Measurements from ENCODE around the gene LIPC. TPM values are rescaled to one million over a fixed set of nuclear protein-coding genes. Genes with fewer than 3 reads are reported as not detected.

Gene LIPC
- total RNA-seq, 2 donors from 2014 or later: 0.69 to 1.5 TPM

DNA sequence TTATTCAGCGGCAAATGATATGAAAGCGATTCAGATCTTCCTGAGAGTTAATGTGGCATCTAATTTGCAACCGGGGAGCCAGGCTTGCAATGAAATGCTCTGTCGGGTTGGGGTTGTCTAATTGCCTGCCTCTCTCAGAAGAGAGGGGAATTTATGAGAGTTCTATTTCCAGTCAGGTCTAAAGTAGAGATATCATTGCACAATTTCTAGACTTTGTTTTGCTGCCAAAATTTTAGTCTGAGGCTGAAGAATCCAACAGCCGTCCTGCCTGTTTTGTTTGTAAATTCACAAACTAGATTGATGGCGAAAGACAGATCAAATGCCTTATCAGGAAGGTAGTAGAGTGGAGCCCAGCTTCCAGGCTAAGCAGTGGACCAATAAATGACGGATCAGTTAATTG is 610 bp downstream of the LIPC start:
- Mint-ChIP-seq H3K9me3 (no peaks in the 10 kb centered on the region), H3K27ac (no peak overlapping the region), H3K36me3 (no peaks in the 10 kb centered on the region), H3K4me3 (no peak overlapping the region), H3K27me3 (no peaks in the 10 kb centered on the region), H3K4me1 (ENCODE audit: low read depth in 2 of 2) (no peaks in the 10 kb centered on the region)
- no peak for DNase-seq (ENCODE audit: low spot score)
- ATAC-seq: no peak

GRCh38 chr15:58433597-58434333 is 2.0 kb downstream of the LIPC start:
- Mint-ChIP-seq H3K4me1 (ENCODE audit: low read depth in 2 of 2) (peaks cover 0 to under 1% of the 10 kb centered on the region in 2 donors), H3K27ac (no peak overlapping the region), H3K27me3 (no peaks in the 10 kb centered on the region), H3K9me3 (no peaks in the 10 kb centered on the region), H3K4me3 (no peak overlapping the region), H3K36me3 (no peaks in the 10 kb centered on the region)
- no peak for DNase-seq (ENCODE audit: low spot score)
- no peak for ATAC-seq

- Mint-ChIP-seq H3K27ac (no peak overlapping the region), H3K4me1 (ENCODE audit: low read depth in 2 of 2) (peaks cover 0 to 4% of the 10 kb centered on the region in 2 donors), H3K27me3 (no peaks in the 10 kb centered on the region), H3K4me3 (no peak overlapping the region), H3K9me3 (no peaks in the 10 kb centered on the region), H3K36me3 (no peaks in the 10 kb centered on the region)
- no peak for ATAC-seq
- no peak for DNase-seq (ENCODE audit: low spot score)
Observed at GRCh38 chr15:58434334-58434875, 2.6 kb downstream of the LIPC start.

DNA sequence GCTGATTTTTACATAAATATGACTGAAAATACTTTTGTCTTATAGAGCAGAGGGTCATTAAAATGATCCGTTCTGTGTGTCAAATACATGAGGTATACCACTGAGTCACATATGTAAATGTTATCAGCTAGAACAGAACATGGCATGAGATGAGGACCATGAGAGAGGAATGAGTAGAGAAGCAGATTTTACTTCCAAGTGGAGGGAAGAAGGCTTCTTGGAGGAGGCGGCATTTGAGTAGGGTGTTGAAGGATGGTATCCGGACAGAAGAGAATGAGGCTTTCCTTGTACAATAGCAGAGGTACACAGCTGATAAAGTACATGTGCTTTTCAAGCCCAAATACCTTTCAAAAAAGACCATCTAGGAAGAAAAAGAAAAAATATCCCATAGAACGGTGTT is 4.8 kb downstream of the LIPC start:
- no peaks in the 10 kb centered on the region for H3K9me3 Mint-ChIP-seq

GRCh38 chr15:58437531-58438105 is 5.8 kb downstream of the LIPC start:
- ATAC-seq: no peak
- no peaks in the 10 kb centered on the region for H3K36me3 Mint-ChIP-seq
- H3K4me3 Mint-ChIP-seq: no peak overlapping the region
- peaks cover 6 to 10% of the 10 kb centered on the region in 2 donors for H3K4me1 Mint-ChIP-seq (ENCODE audit: low read depth in 2 of 2)
- no peaks in the 10 kb centered on the region for H3K9me3 Mint-ChIP-seq
- peak overlapping the region in 1 of 2 donors; percentile 29 for H3K27ac Mint-ChIP-seq
- DNase-seq (ENCODE audit: low spot score): no peak
- no peaks in the 10 kb centered on the region for H3K27me3 Mint-ChIP-seq

More for the DNA sequence above, 4.8 kb downstream of the LIPC start:
- no peaks in the 10 kb centered on the region for H3K27me3 Mint-ChIP-seq
- DNase-seq (ENCODE audit: low spot score) (no peak), ATAC-seq (no peak)
- H3K36me3 Mint-ChIP-seq: no peaks in the 10 kb centered on the region
- no peak overlapping the region for H3K4me3 Mint-ChIP-seq
- H3K4me1 Mint-ChIP-seq (ENCODE audit: low read depth in 2 of 2): peaks cover 6 to 10% of the 10 kb centered on the region in 2 donors
- no peak overlapping the region for H3K27ac Mint-ChIP-seq

- ATAC-seq (no peak), DNase-seq (ENCODE audit: low spot score) (no peak)
- peaks cover 6 to 10% of the 10 kb centered on the region in 2 donors for H3K4me1 Mint-ChIP-seq (ENCODE audit: low read depth in 2 of 2)
- no peaks in the 10 kb centered on the region for H3K27me3 Mint-ChIP-seq
- H3K27ac Mint-ChIP-seq: no peak overlapping the region
- H3K4me3 Mint-ChIP-seq: no peak overlapping the region
- no peaks in the 10 kb centered on the region for H3K36me3 Mint-ChIP-seq
- H3K9me3 Mint-ChIP-seq: no peaks in the 10 kb centered on the region
Observed at GRCh38 chr15:58438111-58438510, 6.3 kb downstream of the LIPC start.

DNA sequence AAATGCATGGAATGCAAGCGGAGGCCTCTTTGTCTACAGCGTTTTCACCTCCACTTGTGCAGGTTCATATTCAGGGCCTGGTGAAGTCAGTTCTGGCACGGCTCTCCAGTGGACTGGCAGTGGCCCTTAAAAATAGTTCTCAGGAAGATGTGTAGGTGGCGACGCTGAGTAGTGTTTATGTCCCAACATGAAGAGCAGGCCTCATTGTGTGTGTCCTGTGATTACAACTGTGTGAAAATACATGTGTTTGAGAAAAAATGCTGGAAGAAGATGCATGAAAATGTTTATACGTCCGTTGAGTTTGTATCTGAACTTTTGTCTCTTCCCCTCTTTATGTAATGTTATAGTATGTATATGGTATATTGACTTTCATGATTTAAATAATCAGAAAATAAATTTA is 7.2 kb downstream of the LIPC start:
- peak overlapping the region in 1 of 2 donors; percentile 56 for H3K27ac Mint-ChIP-seq
- peak; percentile 70 to 73 for ATAC-seq

DNA sequence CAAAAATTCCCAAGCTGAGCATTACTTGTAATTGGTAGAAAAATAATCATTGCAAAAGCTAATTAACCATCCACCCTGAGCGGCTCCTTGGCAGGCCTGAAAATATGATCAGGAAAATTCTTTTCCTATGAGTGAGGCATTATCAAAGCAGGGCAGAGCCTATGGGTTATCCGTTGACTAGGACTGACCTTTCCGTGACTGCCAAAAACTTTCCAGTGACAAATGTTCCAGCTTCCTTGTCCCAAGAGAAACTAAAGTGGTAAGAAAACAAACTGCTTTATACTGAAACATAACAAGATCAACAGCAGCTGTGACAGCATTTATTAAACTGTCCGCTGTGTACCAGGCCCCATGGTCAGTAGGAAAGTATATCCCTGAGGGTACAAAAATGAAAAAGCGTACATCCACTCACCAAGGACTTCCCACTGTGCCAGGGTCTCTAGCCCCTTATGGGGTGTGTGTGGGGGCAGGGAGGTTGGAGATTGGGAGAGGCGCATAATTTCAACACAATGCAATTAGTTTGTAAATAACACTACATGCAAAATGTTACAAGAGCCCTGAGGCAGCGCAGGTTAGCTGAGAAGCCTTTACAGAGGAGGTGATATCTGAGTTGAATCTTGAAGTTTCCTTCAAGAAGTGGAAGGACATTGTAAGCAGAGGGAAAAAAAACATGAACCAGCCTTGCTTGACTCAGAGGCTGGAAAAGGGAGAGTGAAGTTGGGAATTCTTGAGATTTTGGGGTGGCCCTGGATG is 8.5 kb downstream of the LIPC start:
- no peaks in the 10 kb centered on the region for H3K36me3 Mint-ChIP-seq
- peak overlapping the region; percentile 6 to 11 for H3K27ac Mint-ChIP-seq
- H3K4me1 Mint-ChIP-seq (ENCODE audit: low read depth in 2 of 2): peaks cover 17 to 21% of the 10 kb centered on the region in 2 donors
- no peaks in the 10 kb centered on the region for H3K9me3 Mint-ChIP-seq
- no peak overlapping the region for H3K4me3 Mint-ChIP-seq
- H3K27me3 Mint-ChIP-seq: no peaks in the 10 kb centered on the region
- DNase-seq (ENCODE audit: low spot score): no peak
- ATAC-seq: no peak

More for the DNA sequence above, 7.2 kb downstream of the LIPC start:
- DNase-seq (ENCODE audit: low spot score): no peak
- H3K4me1 Mint-ChIP-seq (ENCODE audit: low read depth in 2 of 2): peaks cover 12 to 16% of the 10 kb centered on the region in 2 donors
- H3K9me3 Mint-ChIP-seq: no peaks in the 10 kb centered on the region
- H3K27me3 Mint-ChIP-seq: no peaks in the 10 kb centered on the region
- no peak overlapping the region for H3K4me3 Mint-ChIP-seq
- no peaks in the 10 kb centered on the region for H3K36me3 Mint-ChIP-seq

- H3K4me1 Mint-ChIP-seq (ENCODE audit: low read depth in 2 of 2): peaks cover 17 to 21% of the 10 kb centered on the region in 2 donors
- ATAC-seq: no peak
- DNase-seq (ENCODE audit: low spot score): no peak
- H3K27me3 Mint-ChIP-seq: no peaks in the 10 kb centered on the region
- no peaks in the 10 kb centered on the region for H3K9me3 Mint-ChIP-seq
- H3K27ac Mint-ChIP-seq: peak overlapping the region; percentile 6 to 11
- H3K36me3 Mint-ChIP-seq: no peaks in the 10 kb centered on the region
- H3K4me3 Mint-ChIP-seq: no peak overlapping the region
Observed at GRCh38 chr15:58440922-58441321, 9.1 kb downstream of the LIPC start.

- DNase-seq (ENCODE audit: low spot score): no peak
- H3K36me3 Mint-ChIP-seq: no peaks in the 10 kb centered on the region
- no peak overlapping the region for H3K4me3 Mint-ChIP-seq
- ATAC-seq: no peak
- H3K27ac Mint-ChIP-seq: peak overlapping the region in 1 of 2 donors; percentile 11
- peaks cover 17 to 21% of the 10 kb centered on the region in 2 donors for H3K4me1 Mint-ChIP-seq (ENCODE audit: low read depth in 2 of 2)
- H3K27me3 Mint-ChIP-seq: no peaks in the 10 kb centered on the region
- no peaks in the 10 kb centered on the region for H3K9me3 Mint-ChIP-seq
Observed at GRCh38 chr15:58441376-58442070, 9.7 kb downstream of the LIPC start.

DNA sequence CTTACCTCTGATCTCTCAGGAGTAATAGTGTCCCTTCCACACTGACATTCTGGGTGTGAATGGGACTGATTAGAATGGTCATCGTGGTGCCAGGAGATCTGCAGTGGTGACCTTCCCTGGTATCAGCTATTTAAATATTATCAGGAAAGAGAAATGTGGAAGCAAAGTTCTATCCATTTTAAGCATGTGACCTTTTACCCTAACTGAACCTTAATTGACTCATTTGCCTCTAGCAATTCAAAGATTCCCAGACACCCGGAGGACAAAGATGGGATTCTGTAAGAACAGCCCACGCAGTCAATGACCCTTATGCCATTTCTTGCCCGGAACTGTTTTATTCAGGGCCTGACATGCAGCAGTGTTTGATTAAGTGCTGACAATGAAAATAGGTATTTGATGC is 10.3 kb downstream of the LIPC start:
- peaks cover 19 to 23% of the 10 kb centered on the region in 2 donors for H3K4me1 Mint-ChIP-seq (ENCODE audit: low read depth in 2 of 2)
- H3K9me3 Mint-ChIP-seq: no peaks in the 10 kb centered on the region
- DNase-seq (ENCODE audit: low spot score): no peak
- no peaks in the 10 kb centered on the region for H3K27me3 Mint-ChIP-seq
- ATAC-seq: no peak
- H3K4me3 Mint-ChIP-seq: no peak overlapping the region
- no peaks in the 10 kb centered on the region for H3K36me3 Mint-ChIP-seq
- no peak overlapping the region for H3K27ac Mint-ChIP-seq

DNA sequence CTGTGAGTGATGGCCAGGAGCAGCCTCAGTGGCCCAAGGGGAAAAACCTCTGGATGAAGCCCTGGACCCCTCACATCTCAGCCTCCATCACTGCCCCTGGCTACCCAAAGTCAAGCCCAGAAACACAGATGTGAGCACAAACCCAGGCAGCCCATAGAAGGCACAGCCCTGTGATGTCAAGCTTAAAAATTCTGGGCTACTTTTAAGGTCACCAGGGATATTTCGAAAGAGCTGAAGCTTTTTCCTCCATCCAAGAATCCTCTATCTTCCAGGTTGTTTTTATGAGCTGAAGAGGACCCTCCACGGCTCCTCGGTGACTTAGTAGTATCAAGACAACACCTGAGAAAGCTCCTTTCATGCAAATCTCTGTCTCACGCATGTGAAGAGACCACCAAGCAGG is 11.5 kb downstream of the LIPC start:
- no peaks in the 10 kb centered on the region for H3K36me3 Mint-ChIP-seq
- DNase-seq (ENCODE audit: low spot score): no peak
- ATAC-seq: no peak
- H3K27ac Mint-ChIP-seq: no peak overlapping the region
- H3K4me1 Mint-ChIP-seq (ENCODE audit: low read depth in 2 of 2): peaks cover 23 to 25% of the 10 kb centered on the region in 2 donors
- no peaks in the 10 kb centered on the region for H3K9me3 Mint-ChIP-seq
- H3K27me3 Mint-ChIP-seq: no peaks in the 10 kb centered on the region
- H3K4me3 Mint-ChIP-seq: no peak overlapping the region

DNA sequence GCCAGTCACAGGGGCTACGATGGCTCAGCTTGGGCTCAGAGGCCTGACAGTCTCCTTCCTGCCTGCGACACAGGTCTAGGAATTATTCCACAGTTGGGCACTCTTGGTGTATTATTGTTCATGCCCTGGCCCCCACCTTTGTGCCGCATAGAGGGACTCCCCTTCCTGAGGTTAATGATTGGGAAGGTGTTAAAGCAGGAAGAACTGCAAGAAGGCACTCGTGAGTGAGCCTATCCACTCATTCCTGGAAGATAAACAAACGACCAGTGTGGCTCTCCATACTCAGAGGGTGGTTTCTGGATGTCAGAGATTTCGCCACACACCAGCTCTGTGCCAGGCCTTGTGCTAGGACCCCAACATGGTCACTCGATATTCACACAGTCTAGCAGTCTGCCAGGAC is 12.3 kb downstream of the LIPC start:
- no peak for ATAC-seq
- no peaks in the 10 kb centered on the region for H3K36me3 Mint-ChIP-seq
- H3K4me1 Mint-ChIP-seq (ENCODE audit: low read depth in 2 of 2): peaks cover 22 to 23% of the 10 kb centered on the region in 2 donors
- no peak overlapping the region for H3K4me3 Mint-ChIP-seq
- DNase-seq (ENCODE audit: low spot score): no peak
- no peaks in the 10 kb centered on the region for H3K27me3 Mint-ChIP-seq
- H3K27ac Mint-ChIP-seq: peak overlapping the region in 1 of 2 donors; percentile 80
- H3K9me3 Mint-ChIP-seq: no peaks in the 10 kb centered on the region
